Stimulated activated CD8-positive, alpha-beta memory T cell treated with anti-CD3 and anti-CD28 coated beads, Interleukin-7, amount 100 ng/mL, for 24 hours (primary cell): Measurements from ENCODE around the gene DEXI.
"Not testable (repeated sequence)": the region's sequence is repeated elsewhere in the genome, so short reads cannot be mapped to it uniquely, and the experiment has no call there.

ENCODE experiments used
- DNase-seq: peaks from one replicate; pipeline ENCODE4 v3.0.0-alpha.2; 2020; ENCODE audit warnings: low read depth

DEXI gene

DNA sequence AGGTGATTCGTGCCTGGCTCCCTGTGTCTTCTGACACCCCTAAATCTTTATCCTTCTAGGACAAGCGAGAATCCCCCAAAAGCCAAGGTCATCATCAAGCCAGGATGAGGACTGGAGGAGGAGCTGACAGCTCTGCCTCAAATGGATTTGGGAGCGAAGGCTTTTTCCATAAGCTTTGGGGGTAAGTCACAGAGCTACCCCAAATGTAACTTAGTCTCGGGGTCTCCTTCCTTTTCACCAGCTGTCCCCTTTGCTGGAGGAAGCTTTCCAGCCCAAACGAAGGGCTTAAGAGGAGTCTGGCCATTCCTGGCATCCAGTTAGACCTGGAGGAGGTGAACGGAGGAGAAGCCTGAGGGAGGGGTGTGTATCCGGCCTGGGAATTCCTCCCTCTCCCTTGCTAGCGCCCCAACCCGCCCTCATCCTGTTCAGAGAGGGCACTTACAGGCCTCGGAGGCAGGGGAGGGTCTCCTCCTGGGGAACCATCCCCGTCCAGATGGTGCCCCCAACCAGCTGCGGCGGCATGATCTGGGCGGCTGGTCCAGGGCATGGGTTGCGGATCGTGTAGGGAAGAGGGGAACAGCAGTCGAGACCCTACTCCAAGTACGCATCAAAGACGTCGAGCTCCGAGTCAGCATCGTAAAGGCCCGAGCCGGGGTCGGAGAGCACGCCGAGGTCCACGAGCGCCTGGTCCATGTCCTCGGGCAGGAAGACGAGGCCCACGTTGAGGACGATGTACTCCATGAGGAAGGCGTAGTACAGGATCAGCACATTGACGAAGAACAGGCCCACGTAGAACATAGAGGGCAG, 938 bp downstream of the DEXI start:
- no peak for DNase-seq

DNA sequence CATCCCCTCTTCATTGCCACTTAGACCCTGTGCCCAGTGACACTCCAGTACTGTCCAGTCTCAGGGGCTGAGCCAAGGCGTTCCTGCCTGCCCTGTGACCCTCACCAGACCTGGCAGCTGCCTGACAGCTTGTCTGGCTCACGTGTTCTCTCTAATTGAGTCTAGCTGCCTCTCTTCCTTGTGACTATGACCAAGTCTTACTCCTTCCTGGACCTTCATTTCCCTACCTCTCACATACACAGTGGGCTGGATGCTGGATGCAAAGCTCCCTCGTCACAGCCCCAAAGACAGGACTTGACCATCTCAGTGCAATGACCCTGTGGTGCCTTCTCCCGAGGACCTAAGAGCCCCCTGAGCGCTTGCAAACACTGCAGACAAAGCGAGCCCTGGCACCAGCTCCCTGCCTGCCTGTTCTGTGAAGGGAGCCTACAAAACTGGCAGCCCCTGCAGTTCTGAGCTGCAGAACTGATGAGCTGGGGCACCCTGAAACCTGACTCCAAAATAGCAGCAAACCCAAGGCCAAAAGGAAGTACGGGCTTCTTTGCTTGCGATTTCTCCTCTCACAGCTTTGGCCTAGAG, 1.7 kb downstream of the DEXI start:
- DNase-seq, result no peak

DNA sequence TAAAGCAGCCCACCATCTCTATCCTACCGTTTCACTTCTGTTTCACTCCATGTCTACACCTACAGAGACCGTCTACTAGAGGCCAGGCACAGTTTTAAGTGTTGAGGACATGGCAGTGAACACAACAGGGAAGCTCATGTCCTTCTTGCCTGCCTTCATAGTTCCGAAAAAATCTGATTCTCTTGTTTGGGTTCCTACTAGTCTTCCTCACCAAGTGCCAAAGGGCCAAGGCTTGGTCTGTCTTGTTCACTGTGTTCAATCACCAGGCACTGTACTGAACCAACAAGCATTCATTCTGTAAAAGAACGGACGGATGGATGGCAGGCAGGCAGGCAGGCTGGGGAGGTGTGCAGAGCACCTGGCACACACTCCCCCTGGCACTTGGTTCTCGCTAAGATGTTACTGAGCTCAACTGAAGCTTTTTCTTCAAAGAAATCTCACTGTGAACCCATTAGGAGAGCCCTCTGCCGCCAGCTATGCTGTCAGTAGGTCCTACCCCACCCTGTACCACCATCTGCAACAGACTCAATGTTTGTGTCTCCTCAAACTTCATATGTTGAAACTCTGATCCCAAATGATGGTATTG, 2.5 kb downstream of the DEXI start:
- no peak for DNase-seq

DNA sequence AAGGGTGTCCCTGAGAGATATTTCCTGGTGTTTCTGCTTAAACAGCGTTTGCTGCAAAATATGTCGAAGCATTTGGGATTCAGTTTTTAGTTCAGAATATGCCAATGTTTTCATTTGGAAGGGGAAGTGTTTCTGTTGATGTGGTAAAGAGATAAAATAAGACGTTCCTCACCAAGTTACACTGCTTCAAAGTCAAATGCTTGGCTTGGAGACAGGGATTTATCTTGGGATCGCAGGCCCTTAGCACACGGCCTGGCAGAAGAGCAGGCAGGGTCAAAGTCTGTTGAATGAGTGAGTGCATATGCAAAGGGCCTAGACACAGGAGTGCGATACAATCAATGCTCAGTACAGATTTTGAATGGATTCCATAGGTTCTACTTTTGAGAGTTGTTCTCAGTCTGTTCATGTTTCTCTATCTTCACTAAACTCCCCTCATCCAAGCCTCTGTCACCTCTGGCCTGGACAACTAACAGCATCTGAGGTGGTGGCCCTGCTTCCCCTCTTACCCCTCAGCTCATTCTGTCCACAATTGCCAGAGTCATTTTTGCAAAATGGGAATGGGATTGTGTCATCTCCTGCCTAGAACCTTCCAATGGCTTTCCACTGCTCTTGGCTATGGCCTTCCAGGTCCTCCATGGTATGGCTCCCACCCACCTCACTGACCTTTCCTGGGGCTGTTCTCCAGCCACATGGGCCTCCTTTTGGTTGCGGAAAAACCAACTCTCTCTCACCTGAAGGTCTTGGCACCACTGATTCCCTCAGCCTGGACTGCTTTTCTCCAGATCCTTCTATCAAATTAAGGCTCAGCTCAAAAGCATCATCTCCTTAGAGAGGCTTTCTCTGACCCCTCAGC, 3.2 kb downstream of the DEXI start:
- no peak for DNase-seq

DNA sequence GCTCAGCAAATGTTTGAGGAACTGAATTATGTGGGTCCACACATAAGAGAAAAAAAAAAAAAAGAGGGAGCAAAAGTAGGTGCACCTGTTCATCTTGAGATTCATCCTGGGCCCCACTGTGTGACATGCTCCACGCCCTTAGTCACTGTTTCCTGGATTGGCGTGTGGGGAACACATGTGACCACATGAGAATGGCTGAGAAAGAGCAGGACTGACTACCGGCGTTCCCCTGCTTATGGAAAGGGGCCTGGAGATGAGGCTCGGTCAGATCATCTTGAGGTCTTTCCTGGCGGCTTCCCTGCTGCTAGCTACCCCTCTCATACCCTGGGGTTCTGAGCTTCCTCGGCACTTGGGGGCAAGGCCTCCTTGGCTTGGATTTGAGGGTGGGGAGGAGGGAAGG, 3.9 kb downstream of the DEXI start:
- DNase-seq, result no peak

DNA sequence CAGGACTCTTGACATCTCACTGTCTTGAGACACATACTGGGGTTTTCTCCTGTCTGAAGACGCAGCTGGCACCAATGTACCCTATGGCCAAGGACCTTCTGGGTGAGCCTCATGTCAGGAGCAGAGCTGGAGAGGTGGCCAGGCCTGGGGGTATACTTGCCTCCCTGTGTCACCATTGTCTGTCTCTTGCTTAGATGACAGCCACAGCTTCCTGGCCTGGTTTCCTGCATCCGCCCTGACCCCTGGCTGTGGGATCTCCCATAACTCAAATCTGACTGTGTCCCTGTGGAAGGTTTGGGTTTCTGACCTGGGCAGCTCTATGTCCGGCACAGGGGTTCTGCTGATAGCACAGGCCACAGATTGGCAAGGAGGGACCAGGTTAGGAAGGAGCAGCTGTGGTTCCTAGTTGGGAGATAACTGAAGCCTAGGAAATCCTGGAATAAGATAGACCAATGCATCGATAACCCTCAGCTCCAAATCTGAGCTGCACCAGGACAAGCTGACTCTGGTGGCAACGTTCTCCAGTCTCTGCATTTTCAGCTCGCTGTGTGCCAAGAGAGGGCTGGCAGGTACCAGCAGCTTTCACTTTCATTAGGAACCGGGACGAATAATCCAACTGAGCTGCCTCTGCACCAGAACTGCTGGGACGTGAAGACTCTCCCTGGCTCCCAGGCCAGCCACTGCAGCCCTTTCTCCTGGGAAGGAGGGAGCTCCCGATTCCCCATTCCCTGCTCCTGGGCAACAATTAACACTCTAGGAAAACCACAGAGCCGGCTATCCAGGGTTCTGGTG, 5.0 kb downstream of the DEXI start:
- no peak for DNase-seq

DNA sequence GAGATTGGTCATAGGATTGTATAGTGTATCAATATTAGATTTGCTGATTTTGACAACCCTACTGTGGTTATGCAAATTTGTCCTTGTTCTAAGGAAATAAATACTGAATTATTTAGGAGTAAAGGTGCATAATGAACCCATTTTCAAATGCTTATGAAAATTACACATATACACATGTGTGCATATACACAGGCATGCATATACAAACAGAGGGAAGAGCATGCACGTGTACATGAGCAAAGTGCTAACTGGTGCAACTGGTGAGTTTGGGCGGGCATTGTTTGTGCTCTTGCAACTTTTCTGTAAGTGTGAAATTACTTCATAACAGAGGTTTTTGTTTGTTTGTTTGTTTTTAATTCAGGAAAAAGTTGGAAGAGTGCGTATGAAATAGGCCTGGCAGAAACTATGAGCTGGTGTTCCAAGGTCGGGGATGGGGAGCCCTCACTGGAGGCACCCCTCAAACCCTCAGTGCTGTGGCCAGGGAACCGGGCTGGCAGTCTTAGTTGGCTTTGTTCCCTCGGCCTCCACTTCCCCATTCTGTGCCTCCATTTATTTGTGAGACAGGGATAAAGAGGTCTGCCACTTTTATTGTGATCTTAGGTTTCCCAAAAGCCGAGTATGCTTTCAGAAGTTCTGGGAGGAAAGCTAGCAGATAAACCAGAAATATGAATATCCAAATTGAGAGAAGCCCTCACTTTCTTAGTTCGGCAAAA, 5.8 kb downstream of the DEXI start:
- no peak for DNase-seq

DNA sequence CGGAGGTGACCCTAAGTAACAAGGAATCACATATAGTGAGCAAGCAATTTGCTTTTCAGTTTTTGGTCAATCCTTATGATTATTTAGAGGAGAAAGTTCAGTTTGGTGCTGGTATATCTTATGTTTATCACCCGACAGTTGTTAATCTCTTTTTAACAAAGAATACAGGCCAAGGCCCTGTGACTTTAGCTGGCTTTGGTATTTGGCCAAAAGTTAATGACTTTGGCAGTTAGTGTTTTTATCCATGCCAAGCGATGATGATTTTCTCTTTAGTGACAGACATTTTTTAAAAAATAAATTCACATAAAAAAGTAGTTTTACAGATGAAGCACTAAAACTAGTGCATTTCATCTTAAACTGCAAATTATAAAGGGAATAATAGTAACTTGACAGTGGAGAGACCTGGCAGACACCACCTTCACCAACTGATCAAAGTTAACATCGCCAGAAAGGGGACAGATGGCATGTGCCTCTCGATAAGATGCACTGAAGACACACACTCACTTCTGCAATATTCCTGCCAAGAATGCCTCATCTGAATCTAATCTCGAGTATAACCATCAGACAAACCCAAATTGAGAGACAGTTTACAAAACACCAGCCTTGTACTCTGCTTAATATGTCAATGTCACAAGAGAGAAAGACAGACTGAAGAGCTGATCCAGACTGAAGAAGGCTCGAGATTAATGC, 6.9 kb downstream of the DEXI start:
- no peak for DNase-seq

DNA sequence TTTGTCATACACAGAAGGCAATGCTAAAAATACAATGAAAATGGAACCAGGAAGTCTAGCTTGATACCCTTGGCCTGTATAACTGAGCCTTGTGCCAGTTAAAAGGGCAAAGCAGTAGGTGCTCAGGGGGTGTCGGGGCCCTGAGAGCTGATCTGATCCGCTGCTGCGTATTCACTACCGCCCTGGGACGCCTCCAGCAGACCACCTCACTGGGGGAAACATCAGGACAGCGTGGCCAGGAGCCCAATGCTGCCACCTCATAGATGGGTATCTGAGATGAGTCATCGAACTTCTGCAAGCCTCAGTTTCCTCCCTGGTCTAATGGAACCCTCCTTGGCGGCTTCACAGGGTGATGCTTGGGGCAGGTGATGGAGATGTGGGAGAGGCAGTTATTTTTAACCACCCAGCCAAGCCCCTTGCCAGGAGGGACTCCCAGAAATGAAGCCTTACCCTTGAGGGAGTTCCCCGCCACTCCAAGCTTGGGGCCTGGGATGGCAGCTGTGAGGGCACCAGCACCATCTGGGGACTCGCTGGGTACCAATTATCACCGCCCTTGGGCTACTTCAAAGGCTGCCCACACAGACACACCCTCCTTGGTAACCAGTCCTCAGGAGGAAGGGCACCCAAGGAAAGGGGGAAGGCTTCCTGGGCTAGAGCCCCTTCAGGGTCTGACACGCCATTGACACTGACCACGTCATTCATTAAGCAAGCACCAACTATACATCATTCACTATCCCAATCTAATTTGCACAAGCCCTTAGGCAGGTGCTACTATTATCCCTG, 7.8 kb downstream of the DEXI start:
- DNase-seq, result no peak

DNA sequence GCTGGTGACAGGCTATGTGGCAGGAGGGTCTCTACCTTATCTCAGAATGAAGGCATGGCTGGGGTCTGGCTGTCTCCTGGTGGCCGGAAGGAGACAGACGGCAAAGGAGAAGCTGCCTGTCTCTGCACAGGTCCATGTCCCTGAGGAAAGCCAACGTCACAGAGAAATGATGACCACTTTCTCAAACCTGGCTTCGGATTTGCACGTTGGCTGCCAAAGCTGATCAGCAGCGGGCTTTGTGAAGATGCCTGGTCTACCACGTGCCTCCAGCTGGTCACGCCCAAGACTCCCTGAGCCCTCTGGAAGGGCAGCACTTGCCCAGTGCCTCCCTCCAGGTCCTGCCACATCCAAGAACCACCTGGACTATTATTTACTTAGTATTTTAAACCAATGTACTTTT, 8.4 kb downstream of the DEXI start:
- DNase-seq, result no peak

DNA sequence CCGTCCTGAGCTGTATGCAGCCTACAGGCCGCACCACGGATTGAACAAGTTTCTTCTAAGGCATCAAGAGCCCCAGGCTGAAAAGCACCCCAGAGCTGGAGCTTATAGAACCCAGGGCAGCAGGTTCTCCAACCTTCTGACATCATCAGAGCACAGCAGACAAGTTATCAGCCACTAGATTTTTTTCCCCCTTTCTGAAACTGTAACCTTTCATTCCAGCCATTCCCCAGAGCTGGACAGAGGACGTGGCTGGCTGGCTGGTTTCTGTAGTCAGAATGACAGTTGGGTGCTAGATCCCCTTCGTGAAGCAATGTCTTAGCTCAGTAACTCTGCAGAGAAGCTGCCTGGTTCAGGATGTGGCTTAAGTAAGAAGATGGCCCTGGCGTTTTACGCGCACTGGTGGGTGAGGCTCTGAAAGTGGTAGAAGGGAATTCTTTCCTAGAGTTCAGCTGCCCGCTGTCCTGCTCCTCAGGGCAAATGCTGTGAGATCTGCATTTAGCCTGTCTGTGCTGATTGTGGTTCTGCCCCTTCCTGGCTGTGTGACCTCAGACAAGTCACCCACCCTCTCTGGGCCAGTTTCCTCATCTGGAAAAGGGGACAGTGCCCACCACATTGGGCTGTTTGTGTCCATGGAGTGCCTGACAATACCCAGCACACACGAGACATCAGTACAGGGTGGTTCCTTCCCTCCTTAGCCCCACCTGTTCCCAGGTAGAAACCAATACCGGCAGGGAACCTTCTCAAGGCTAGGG, 9.1 kb downstream of the DEXI start:
- DNase-seq, result no peak

DNA sequence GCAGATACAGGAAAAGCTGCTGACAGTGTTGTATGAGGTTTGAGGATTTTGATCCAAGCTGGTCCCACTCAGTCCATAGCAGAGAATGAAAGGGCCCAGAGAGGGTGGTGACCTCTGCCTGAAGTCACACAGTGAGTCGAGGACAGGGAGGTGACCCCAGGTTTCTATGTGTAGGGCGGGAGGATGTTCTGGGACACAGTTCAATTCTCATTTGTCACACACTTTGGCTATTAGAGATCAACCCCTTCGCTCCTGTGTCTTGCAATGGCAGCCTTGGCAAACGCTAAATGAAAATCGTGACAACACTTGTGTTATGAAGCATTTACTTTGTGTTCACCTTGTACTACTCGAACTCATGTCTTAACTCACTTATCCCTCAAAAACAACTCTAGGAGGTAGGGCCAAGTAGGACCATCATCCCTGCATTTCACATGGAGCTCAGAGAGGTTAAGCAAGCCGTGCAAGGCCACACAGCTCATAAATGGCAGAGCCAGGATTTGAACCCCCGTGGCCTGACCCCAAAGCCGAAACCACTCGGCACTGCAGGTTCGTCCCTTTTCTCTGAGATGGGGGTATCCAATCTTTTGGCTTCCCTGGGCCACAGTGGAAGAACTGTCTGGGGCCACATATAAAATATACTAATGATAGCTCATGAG, 10.2 kb downstream of the DEXI start:
- DNase-seq, result no peak

DNA sequence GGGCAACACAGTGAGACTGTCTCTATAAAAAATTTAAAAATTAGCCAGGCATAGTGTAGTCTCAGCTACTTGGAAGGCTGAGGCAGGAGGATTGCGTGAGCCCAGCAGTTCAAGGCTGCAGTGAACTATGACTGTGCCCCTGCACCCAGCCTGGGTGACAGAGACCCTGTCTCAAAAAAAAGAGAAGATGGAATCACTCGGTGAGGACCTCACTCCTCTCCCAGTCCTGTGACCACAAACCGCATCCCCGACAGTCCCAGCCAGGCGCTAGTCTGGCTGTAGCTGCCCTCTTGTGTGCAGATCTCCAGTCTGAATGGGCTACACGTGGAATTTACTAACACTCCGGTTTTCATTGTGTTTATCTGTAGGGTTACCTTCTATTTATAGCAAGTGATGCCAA, 11.1 kb downstream of the DEXI start:
- DNase-seq, result no peak

DNA sequence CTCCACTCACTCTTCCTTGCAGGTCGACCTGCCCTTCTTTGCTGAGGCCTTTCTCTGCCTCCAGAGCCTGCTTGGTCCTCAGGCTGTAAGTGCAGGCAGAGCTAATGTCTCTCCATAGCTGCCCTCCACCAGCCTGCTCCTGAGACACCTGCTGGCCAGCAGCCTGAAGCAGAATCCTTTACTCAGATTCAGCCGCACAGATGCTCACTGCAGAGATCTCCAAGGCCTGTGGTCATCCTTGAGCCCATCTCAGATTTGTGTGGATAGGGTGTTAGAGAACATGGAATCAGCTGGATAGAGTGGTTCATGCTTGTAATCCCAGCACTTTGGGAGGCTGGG, 11.5 kb downstream of the DEXI start:
- no peak for DNase-seq

DNA sequence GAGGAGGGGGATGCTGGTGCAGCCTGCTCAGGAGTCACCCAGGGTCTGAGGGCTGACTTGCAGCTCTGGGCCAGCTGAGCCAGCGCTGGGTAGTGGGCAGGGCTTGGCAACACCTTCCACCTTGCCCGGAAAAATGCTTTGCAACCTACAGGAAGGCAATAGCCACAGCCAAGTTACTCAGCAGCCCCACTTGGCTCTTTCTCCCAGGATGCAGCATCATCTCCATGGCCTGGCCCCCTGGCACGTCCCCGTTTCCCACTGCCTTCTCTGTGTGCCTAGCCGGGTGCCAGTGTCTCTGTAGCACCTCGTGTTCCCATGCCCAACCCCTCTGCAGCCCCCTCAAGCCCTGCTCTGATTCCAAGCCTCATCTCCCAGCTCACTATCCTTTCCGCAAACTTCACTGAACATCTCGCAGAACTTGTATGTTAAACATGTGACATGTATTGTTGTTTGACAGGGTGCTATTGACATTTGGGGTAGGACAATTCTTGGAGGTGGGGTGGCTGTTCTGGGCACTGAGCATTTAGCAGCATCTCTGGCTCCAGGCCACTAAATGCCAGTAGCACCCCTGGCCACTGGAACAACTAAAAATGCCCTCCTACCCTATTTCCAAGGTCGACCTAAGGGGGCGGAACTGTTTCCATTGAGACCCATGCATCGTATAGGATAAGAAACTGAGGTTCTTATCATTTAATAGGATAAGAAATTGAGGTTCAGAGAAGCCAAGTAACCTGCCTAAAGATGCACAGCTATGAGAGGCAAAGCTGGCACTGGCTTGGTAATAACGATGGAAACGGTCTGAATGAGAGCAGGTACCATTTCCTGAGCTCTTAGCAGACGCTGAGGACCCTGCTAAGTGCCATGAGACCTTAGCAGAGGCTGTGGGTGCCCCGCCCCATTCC, 12.2 kb downstream of the DEXI start:
- DNase-seq, result no peak

DNA sequence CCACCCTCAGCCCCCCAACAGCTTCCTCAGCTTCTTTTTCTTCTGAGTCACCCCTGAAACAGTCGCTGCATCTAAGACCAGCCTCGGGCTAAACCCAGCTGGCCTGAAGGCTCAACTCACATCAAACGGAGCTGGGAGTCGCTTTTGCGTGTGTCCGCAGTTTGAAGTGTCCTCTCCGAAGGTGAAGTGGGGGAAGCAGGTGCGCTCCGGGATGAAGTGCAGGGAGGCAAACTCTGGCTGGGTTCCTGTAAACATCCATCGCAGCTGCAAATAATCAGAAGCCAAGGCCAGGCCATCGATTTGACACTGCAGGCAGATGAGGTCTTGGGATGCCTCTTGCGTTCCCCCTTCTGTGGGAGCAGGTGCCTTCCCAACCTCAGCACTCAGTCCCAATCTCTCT, 13.2 kb downstream of the DEXI start:
- not testable (repeated sequence) for DNase-seq

DNA sequence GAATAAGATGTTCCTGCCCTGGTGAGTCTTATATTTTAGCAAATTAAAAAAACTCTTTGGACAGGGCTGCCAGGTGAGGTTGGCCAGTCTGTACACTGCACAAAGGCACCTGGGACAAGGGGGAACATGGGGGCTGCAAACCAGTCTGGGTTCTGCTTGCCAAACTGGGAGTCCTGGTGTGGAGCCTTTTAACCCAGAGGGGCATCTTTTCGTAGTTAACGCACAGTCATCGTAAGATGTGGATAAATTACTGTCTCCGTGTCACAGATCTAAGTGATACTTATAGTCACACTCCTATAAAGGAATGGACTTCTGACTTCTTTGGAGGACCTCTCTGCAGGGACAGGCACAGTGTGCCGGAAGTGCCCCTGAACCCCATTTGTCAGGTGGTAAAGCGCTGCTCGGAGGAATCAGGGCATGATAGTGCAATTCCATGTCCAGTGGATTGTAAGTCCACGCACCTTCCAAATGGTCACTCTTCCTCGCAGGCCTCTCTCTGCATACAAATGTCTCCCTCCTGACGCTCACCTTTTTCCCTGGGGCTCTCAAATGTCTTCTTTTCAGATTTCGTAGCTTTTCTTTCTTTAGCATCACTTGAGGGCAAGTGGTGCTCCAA, 14.7 kb downstream of the DEXI start:
- DNase-seq, result no peak
